WI38 (cell line): ENCODE results near the gene MRC1.
"Not testable (repeated sequence)": the region's sequence is repeated elsewhere in the genome, so short reads cannot be mapped to it uniquely, and the experiment has no call there.

Experiments
- H3K4me3 ChIP-seq: 2 replicates; pipeline ENCODE4 v1.5.1; 2011; ENCODE audit warnings: low read depth, mild to moderate bottlenecking, control low read depth, low read length
- CTCF ChIP-seq: IDR thresholded peaks from 2 replicates; pipeline ENCODE4 v1.5.1; 2012; ENCODE audit warnings: low read depth, mild to moderate bottlenecking, control low read depth, low read length

The MRC1 gene

GRCh38 chr10:17923728-17924127 is 114.6 kb downstream of the MRC1 start:
- H3K4me3 ChIP-seq = no peak overlapping the region
- TF ChIP-seq CTCF = no peak

- TF ChIP-seq CTCF = no peak
- H3K4me3 ChIP-seq = no peak overlapping the region
Observed at GRCh38 chr10:17943033-17943745, 134.0 kb downstream of the MRC1 start.

GRCh38 chr10:17950269-17950668 is 141.1 kb downstream of the MRC1 start:
- H3K4me3 ChIP-seq = not testable (repeated sequence)

GRCh38 chr10:17950726-17951125 is 141.6 kb downstream of the MRC1 start:
- no peak for TF ChIP-seq CTCF
- H3K4me3 ChIP-seq = no peak overlapping the region

GRCh38 chr10:17951868-17952371 is 142.8 kb downstream of the MRC1 start, which contains the start of gene SLC39A12:
TSS of gene SLC39A12 (plus strand) at chr10:17951918. CDS start at chr10:17953277, 1,359 bp downstream.
- no peak for TF ChIP-seq CTCF
- H3K4me3 ChIP-seq = no peak within 1 kb of the TSS

- not testable (repeated sequence) for H3K4me3 ChIP-seq
Observed at GRCh38 chr10:17954372-17954771, 145.2 kb downstream of the MRC1 start.

- H3K4me3 ChIP-seq = no peak overlapping the region
- no peak for TF ChIP-seq CTCF
Observed at GRCh38 chr10:17954861-17955260, 145.7 kb downstream of the MRC1 start.

- TF ChIP-seq CTCF = no peak
Observed at GRCh38 chr10:17958049-17958448, 148.9 kb downstream of the MRC1 start.

More at GRCh38 chr10:17958049-17958448, 148.9 kb downstream of the MRC1 start:
- no peak overlapping the region for H3K4me3 ChIP-seq
